HG03039 (cell line): ENCODE measurements around the gene REV3L.

Source experiments
- ATAC-seq: cut with Tn5 transposase; IDR thresholded peaks from one replicate; pipeline ENCODE4 v1.9.1; 2021; ENCODE audit warnings: mild to moderate bottlenecking, moderate library complexity; ENCODE audit not compliant: unreplicated experiment

REV3L gene

DNA sequence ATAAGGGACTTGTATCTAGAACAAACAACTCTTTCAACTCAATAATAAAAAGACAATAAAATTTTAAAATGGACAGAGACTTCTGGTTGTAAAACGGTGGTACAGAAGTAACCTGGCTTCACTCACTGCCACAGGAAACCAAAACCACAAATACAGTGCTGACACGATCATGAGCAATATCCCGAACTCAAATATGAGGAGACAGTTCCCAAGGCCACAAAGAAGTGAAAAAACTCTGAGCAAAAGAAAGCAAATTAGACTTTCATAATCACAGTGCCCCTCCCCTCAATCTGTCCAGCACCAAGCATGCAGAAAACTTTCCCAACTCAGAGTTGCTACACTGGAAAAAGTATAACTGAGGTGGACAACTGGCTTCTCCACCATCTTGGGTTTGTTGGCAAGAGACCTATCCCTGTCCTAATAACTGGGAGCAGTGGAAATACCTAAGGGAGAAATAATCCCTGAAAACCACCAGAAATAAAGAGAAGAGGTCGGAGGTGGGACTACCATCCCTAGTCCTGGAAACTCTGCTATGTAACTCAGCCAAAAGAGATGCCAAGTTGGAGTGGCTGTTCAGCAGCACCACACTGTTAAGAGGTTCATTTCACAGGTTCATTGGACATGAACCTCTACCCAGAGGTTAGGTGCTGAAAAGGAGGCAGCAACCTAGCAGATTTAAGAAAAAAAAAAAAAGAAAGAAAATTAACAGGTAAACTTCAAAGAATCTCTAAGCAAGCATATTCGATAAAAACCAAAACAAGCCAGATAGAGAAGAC is 55.5 kb downstream of the REV3L start:
- ATAC-seq = no peak

DNA sequence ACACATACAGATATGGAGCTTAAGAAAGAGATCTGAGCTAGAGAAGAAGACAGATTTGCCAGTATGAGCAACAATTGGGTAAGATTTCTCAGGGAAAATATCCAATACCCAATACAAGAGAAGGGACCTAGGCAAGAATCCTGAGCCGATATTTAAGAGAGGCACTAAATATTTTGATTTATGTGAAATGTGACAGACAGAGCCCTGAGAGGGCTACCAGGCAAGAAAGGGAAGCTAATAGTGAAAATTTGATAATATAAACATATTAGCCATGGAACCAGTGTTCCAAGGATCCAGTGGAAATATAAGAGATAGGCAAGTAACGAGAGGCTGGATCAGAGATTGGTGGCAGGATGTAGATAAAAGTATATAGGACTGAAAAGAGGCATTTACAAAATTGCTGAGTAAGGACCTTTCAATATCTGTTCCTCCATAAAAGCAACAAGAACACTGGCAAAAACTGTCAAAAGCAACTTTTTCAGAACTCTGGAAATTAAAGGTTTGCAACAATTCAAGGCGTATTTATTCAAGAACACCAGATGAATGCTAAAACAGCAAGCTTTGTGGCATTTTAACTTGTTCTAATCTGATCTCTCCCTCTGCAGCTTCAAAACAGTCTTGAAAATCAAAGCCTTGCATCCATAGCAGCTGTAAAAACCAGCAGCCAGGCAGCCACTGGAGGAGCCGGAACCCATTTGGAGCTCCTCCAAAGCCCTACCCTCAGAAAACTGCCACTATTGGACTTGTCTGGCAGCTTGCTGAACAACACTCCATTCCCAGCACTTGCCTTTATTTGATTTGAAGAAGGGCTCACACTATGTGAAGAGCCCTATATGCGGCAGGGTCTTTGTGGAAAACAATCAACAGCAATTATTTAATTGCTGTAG is 58.8 kb downstream of the REV3L start:
- no peak for ATAC-seq

DNA sequence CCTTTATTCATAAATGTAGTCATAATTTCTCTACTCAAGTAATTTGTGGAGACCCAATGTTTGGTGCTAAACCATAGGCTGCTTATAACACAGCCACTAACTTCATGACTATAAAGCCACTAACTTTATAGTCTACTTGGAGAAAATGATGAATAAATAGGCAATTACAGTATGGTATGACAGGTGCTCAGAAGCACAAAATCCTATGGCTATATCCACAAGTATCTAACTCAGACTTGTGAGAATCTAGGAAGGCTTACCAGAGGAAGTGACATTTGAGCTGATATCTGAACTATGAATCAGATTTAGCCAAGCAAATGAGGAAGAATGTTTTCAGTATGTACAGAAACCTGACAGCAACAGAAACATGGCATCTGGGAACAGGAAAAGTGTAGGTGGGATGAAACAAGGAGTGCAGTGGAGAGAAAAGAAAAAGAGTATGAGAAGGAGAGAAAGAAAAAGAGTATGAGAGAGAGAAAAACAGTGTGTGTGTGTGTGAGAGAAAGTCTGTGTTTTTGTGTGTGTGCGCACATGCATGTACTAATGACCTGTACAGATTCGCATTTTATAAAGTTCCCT is 59.9 kb downstream of the REV3L start:
- no peak for ATAC-seq

- ATAC-seq = no peak
Measured at GRCh38 chr6:111418971-111419693, 63.9 kb downstream of the REV3L start.

DNA sequence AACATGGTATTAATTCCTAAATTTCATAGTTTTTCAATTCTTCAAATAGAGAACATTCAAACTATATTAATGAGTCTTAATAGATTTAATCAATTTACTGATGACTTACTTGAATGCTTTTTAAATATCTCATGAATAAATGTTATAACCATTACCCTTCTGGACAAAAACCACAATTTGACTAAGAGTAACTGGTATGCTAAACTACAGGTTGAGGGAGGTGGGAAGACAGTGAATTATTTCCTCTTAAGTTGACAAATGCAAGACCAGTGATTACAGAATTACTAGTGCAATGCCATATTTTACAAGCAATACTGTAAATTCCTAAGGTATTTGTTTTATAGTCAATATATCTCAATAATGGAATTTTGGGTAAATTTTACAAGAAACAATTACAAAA is 65.1 kb downstream of the REV3L start:
- no peak for ATAC-seq

DNA sequence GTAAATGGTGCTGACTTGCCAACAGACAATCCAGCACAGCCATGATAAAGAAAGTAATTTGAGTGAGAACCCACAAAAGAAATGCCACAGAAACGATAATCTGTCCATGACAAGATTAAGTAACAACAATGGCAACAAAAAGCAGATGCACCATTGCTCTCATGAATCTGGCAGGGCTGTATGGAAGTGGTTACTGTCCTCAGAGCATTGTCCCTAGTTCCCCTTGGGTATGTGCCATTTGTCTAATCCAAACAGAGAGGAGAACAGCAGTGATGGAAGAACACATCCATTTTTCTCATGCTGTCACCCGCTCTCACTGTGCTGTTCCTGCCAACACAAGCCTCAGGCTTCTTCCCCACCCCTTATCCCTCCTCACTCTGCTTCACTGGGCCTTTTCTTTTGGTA is 65.8 kb downstream of the REV3L start:
- no peak for ATAC-seq

GRCh38 chr6:111416529-111416928 is 66.5 kb downstream of the REV3L start:
- ATAC-seq = no peak

DNA sequence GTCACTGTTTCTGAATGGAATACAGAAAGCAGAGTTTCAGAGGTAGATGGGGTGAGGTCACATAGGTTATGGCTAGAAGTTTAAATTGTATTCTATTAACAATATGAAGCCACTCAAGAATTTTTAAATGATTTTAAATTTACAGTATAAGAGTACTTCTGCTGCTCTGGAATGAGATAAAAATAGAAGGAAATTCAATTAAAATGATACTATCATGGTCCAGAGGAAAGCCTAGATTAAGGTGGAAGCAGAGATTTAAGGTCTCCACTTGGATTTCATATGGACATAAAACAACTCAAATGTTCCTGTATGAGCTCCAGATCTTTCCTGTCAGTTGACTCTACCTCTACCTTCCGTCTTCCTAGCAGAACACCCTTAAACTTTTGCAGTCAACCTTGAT is 68.6 kb downstream of the REV3L start:
- no peak for ATAC-seq

DNA sequence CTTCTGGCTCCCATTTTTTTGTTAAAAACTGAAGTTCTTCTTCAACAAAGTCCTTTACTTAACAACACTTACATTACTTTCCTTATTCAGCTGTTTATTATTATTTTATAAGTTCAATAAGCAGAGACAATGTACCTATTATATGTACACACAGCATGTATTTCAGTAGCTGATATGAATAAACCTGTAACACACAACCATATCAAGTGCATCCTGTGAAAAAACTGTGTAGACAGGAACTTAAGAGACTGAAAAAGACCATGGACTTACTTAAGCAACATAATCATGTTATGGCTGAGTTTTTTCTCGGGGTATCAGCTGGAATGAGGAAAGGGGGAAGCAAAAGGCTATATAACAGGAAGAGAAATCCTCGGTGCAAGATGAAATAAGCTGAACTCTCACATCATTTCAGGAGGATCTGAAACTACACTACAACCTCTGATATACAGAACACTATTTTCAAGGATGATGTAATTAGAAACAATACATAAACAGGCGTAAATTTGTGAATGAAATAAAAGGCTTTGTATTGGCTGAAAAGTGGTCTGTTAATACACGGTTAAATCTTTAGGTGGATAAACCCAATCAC is 70.9 kb downstream of the REV3L start:
- ATAC-seq = peak; percentile 40

DNA sequence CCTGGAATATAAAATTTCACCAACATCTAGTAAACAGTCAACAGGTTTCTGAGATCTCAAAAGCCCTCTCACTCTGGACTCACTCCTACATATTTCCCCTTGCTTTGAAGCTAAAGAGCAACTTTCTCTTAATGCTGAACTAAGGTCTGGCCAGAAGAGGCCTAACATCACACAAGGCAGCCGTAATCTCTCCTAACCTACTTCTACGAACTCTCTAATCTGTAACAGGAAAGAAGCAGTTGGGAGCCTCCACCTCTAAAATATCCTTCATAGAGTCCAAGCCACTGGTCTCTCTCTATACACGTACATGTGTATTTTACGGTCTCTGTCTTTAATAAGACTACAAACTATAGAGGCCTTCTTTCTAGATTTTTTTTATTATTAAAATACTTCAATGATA is 72.0 kb downstream of the REV3L start:
- ATAC-seq = no peak

DNA sequence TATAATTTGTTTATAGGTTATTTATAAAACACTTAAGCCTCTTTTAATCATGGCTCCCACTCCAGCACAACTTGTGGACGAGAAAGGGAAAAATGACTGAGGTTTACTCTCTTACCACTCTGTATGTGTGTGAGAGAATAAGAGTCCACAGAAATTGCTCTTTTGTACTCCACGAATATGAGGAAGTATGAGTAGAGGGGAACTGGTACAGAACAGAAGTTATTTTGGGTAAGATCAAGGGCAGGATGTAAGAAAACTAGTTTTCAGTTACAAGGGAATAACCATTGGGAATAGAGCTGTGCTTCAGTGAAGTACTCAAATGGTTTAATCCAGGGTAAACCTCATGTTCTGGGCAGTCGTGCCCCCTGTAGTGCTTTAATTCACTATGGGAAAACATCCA is 72.6 kb downstream of the REV3L start:
- no peak for ATAC-seq

- ATAC-seq = no peak
Measured at GRCh38 chr6:111409430-111409829, 73.6 kb downstream of the REV3L start.

DNA sequence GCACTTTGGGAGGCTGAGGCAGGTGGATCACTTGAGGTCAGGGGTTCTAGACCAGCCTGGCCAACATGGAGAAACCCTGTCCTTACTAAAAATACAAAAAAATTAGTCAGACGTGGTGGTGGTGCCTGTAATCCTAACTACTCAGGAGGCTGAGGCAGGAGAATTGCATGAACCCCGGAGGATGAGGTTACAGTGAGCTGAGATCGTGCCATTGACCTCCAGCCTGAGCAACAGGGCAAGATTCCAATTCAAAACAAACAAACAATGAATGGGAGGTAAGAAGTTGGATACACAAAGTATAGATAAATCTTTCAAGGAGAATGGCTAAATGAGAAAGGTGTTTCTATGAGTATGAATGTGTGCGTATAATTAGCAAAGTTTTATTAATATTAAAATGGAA is 75.3 kb downstream of the REV3L start:
- ATAC-seq = no peak

GRCh38 chr6:111406200-111406721 is 76.8 kb downstream of the REV3L start:
- ATAC-seq = peak; percentile 99

- ATAC-seq = no peak
Measured at GRCh38 chr6:111403388-111403787, 79.6 kb downstream of the REV3L start.

DNA sequence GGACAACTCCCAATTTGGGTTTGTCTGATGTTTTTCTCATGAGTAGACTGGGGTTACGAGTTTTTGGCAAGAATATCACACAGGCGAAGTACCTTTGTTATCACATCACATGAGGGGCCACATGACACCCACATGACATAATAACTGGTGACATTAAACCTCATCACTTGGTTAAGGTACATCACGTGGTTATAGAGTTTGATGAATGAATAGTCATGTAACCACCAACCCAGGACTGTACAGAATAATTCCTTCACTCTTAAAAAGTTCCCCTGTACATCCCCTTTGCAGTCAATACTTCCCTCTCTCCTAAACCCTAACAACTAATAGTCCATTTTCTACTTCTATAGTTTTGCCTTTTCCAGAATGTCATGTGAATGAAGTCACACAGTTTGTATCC is 83.4 kb downstream of the REV3L start:
- ATAC-seq = no peak

- ATAC-seq = no peak
Measured at GRCh38 chr6:111388681-111389080, 94.3 kb downstream of the REV3L start.

- no peak for ATAC-seq
Measured at GRCh38 chr6:111382476-111383294, 100.3 kb downstream of the REV3L start.

DNA sequence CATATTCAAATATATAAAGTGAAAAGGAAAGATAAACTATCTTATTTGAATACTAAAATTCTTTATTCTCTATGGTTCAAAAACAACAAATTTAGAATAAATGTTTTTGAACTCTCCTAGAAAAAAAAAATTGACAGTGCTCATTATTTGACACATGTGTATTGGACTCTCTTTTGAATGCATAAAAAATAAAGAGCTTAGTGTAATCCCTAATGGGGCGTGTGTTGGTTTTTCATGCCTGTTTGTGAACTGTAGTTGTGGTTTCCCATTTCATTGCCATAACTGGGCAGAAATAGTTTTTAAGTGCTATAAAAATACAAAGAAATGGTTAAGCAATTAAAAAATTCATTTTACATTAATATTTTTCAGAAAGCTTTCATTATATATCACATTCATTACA is 101.3 kb downstream of the REV3L start:
- ATAC-seq = no peak

DNA sequence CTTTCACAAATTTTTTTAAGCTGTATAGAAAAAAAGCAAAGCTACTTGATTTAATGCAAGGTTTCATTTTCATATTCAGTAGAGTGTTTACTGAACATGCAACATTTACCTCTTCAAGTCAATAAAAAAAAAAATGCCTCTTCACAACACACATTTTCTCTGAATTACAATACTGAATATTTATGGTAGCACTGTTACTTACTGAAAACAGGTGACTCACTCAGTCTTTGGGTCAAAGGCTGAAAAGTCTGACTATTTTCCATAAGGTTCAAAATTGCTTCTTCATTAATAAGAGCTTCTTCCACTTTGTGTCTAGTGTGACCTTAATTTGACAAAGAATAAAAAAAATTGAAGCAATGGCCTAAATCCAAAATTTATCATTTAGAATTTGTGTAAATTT is 101.9 kb downstream of the REV3L start:
- no peak for ATAC-seq
